DND-41 (cell line): Measurements from ENCODE around the gene NFATC3.
A peak's percentile ranks its signal among the peaks of the same experiment; 100 is the strongest.
"Not testable (repeated sequence)": the region's sequence is repeated elsewhere in the genome, so short reads cannot be mapped to it uniquely, and the experiment has no call there.

Source experiments
- ATAC-seq: fragments of 200-7000 bp; cut with Tn5 transposase; 3 replicates; pipeline ENCODE4 v1.9.1; 2021; ENCODE audit warnings: low read depth; ENCODE audit not compliant: insufficient read depth
- DNase-seq: peaks from one replicate; pipeline ENCODE4 v3.0.0-alpha.2; 2020
- H2AFZ ChIP-seq: 2 replicates; pipeline ENCODE4 v1.6.0; 2012; ENCODE audit warnings: low read depth, low read length
- H3K27ac ChIP-seq: 2 replicates; pipeline ENCODE4 v1.5.1; 2012; ENCODE audit warnings: low read length, inconsistent platforms
- H3K27me3 ChIP-seq: fragments of 200-600 bp; sonication (generic); 2 replicates; pipeline ENCODE4 v1.6.0; 2012; ENCODE audit warnings: low read length, mild to moderate bottlenecking, inconsistent platforms; ENCODE audit not compliant: insufficient read depth, poor library complexity
- H3K36me3 ChIP-seq: 2 replicates; pipeline ENCODE4 v1.5.1; 2012; ENCODE audit warnings: low read length, inconsistent platforms; ENCODE audit not compliant: insufficient read depth
- H3K4me1 ChIP-seq: 2 replicates; pipeline ENCODE4 v1.5.1; 2012; ENCODE audit warnings: mild to moderate bottlenecking, low read length; ENCODE audit not compliant: insufficient read depth
- H3K4me2 ChIP-seq: 2 replicates; pipeline ENCODE4 v1.6.0; 2012; ENCODE audit warnings: mild to moderate bottlenecking, moderate library complexity, low read length, inconsistent platforms; ENCODE audit not compliant: insufficient read depth
- H3K4me3 ChIP-seq, 2 experiments: fragments of 200-600 bp in 1 of 2; shearing (Covaris generic) in 1 of 2; 2 replicates each; pipeline ENCODE4 v1.5.1; 2012 to 2016; ENCODE audit warnings: inconsistent platforms in 2 of 2, low read length in 2 of 2, mild to moderate bottlenecking in 2 of 2, low read depth in 1 of 2, moderate library complexity in 1 of 2
- H3K79me2 ChIP-seq: 2 replicates; pipeline ENCODE4 v1.6.0; 2012; ENCODE audit warnings: low read length, inconsistent platforms; ENCODE audit not compliant: insufficient read depth
- H3K9ac ChIP-seq: 2 replicates; pipeline ENCODE4 v1.6.0; 2012; ENCODE audit warnings: low read depth, mild to moderate bottlenecking, inconsistent platforms, low read length, moderate library complexity
- H3K9me3 ChIP-seq: 2 replicates; pipeline ENCODE4 v1.5.1; 2012; ENCODE audit warnings: low read length, moderate library complexity, mild to moderate bottlenecking, inconsistent platforms; ENCODE audit not compliant: insufficient read depth, severe bottlenecking
- H4K20me1 ChIP-seq: 2 replicates; pipeline ENCODE4 v1.6.0; 2012; ENCODE audit warnings: low read length; ENCODE audit not compliant: insufficient read depth
- EZH2 ChIP-seq: IDR thresholded peaks from 3 replicates; pipeline ENCODE4 v1.6.1; 2012; ENCODE audit warnings: borderline replicate concordance, low read depth, mild to moderate bottlenecking, moderate library complexity, low read length, inconsistent platforms; ENCODE audit not compliant: severe bottlenecking
- TF ChIP-seq, protein P1 (sequence below): IDR thresholded peaks from 2 replicates; pipeline ENCODE4 v1.5.1; 2012; ENCODE audit warnings: borderline replicate concordance, low read length, moderate library complexity, mild to moderate bottlenecking; ENCODE audit not compliant: poor library complexity, severe bottlenecking; ENCODE audit errors: extremely low read depth

The NFATC3 gene

GRCh38 chr16:68131813-68132706 lies 46.9 kb downstream of the NFATC3 start:
- Histone ChIP-seq H3K4me3 (no peak overlapping the region), H3K27ac (no peak overlapping the region), H3K9ac (no peak overlapping the region), H3K79me2 (peaks cover 92% of the 10 kb centered on the region), H2AFZ (no peak overlapping the region), H3K4me1 (no peaks in the 10 kb centered on the region), H3K27me3 (no peaks in the 10 kb centered on the region), H3K9me3 (no peaks in the 10 kb centered on the region), H4K20me1 (peaks cover 12% of the 10 kb centered on the region; the same call in 1 of the 2 replicates), H3K4me2 (no peak overlapping the region), H3K36me3 (peaks cover 13% of the 10 kb centered on the region; the same call in 1 of the 2 replicates)
- no peak for TF ChIP-seq EZH2
- TF ChIP-seq, protein P1, sequence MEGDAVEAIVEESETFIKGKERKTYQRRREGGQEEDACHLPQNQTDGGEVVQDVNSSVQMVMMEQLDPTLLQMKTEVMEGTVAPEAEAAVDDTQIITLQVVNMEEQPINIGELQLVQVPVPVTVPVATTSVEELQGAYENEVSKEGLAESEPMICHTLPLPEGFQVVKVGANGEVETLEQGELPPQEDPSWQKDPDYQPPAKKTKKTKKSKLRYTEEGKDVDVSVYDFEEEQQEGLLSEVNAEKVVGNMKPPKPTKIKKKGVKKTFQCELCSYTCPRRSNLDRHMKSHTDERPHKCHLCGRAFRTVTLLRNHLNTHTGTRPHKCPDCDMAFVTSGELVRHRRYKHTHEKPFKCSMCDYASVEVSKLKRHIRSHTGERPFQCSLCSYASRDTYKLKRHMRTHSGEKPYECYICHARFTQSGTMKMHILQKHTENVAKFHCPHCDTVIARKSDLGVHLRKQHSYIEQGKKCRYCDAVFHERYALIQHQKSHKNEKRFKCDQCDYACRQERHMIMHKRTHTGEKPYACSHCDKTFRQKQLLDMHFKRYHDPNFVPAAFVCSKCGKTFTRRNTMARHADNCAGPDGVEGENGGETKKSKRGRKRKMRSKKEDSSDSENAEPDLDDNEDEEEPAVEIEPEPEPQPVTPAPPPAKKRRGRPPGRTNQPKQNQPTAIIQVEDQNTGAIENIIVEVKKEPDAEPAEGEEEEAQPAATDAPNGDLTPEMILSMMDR, result no peak
- DNase-seq (no peak), ATAC-seq (peak; percentile 54; the same call in 1 of the 3 replicates)

DNA sequence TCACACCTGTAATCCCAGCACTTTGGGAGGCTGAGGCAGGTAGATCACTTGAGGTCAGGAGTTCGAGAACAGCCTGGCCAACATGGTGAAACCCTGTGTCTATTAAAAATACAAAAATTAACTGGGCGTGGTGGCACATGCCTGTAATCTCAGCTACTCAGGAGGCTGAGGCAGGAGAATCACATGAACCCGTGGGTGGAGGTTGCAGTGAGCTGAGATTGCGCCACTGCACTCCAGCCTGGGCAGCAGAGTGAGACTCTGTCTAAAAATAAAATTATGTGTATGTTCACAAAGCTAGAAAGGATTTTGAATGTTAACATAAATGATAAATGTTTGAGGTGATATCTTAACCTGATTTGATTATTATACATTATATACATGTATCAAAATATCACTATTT lies 47.8 kb downstream of the NFATC3 start:
- Histone ChIP-seq H4K20me1 (peaks cover 12% of the 10 kb centered on the region; the same call in 1 of the 2 replicates), H3K79me2 (peaks cover 92% of the 10 kb centered on the region), H3K36me3 (peaks cover 17% of the 10 kb centered on the region; the same call in 1 of the 2 replicates)
- not testable (repeated sequence) for H3K9me3 ChIP-seq, H3K9ac ChIP-seq, H3K27ac ChIP-seq, H2AFZ ChIP-seq, H3K4me1 ChIP-seq, ATAC-seq, DNase-seq, H3K4me3 ChIP-seq, H3K27me3 ChIP-seq, H3K4me2 ChIP-seq

- Histone ChIP-seq H3K4me1 (no peaks in the 10 kb centered on the region), H3K79me2 (peaks cover 92% of the 10 kb centered on the region), H4K20me1 (peaks cover 6% of the 10 kb centered on the region; the same call in 1 of the 2 replicates), H3K4me2 (no peak overlapping the region), H3K9me3 (no peaks in the 10 kb centered on the region), H3K36me3 (peaks cover 21% of the 10 kb centered on the region), H3K9ac (no peak overlapping the region), H3K27ac (no peak overlapping the region), H3K4me3 (no peak overlapping the region), H2AFZ (no peak overlapping the region), H3K27me3 (no peaks in the 10 kb centered on the region)
- DNase-seq, result no peak
- TF ChIP-seq, protein P1, result no peak
- no peak for TF ChIP-seq EZH2
- no peak for ATAC-seq
Measured at GRCh38 chr16:68134644-68135043, 49.5 kb downstream of the NFATC3 start.

GRCh38 chr16:68136515-68136914 lies 51.3 kb downstream of the NFATC3 start:
- H3K9me3 ChIP-seq, result no peaks in the 10 kb centered on the region
- H3K27me3 ChIP-seq, result no peaks in the 10 kb centered on the region
- no peak overlapping the region for H2AFZ ChIP-seq
- ATAC-seq (no peak), DNase-seq (no peak)
- peaks cover 6% of the 10 kb centered on the region; the same call in 1 of the 2 replicates for H4K20me1 ChIP-seq
- peaks cover 91% of the 10 kb centered on the region for H3K79me2 ChIP-seq
- no peak overlapping the region for H3K4me3 ChIP-seq
- TF ChIP-seq, protein P1, result no peak
- TF ChIP-seq EZH2, result no peak
- no peak overlapping the region for H3K27ac ChIP-seq
- peaks cover 25% of the 10 kb centered on the region for H3K36me3 ChIP-seq
- no peak overlapping the region for H3K9ac ChIP-seq
- no peaks in the 10 kb centered on the region for H3K4me1 ChIP-seq
- no peak overlapping the region for H3K4me2 ChIP-seq
